GM23338 (cell line): ENCODE results near the gene DTX1. TPM values are rescaled to one million over a fixed set of nuclear protein-coding genes. Genes with fewer than 3 reads are reported as not detected.

Source experiments
- ATAC-seq: fragments of 200-7000 bp; cut with Tn5 transposase; 3 replicates; pipeline ENCODE4 v1.9.1; 2020
- DNase-seq: peaks from one replicate; pipeline ENCODE4 v3.0.0-alpha.2; 2015; ENCODE audit warnings: low spot score
- H2AFZ ChIP-seq: fragments of 200-600 bp; sonication (generic); 2 replicates; pipeline ENCODE4 v1.8.0; 2016; ENCODE audit warnings: antibody characterized with exemption, mild to moderate bottlenecking, moderate library complexity
- H3F3A ChIP-seq: fragments of 200-600 bp; sonication (generic); replicated peaks from 2 replicates; pipeline ENCODE4 v1.8.0; 2017; ENCODE audit warnings: antibody characterized with exemption, mixed run types, low read depth
- H3K27ac ChIP-seq: fragments of 200-600 bp; sonication (generic); 2 replicates; pipeline ENCODE4 v1.6.1; 2016; ENCODE audit warnings: low read depth
- H3K27me3 ChIP-seq: fragments of 200-600 bp; sonication (generic); 2 replicates; pipeline ENCODE4 v1.8.0; 2016; ENCODE audit warnings: mild to moderate bottlenecking, mixed run types, moderate library complexity; ENCODE audit not compliant: insufficient read depth
- H3K36me3 ChIP-seq: fragments of 200-600 bp; sonication (generic); 2 replicates; pipeline ENCODE4 v1.8.0; 2016; ENCODE audit warnings: mild to moderate bottlenecking; ENCODE audit not compliant: insufficient read depth
- H3K4me1 ChIP-seq: fragments of 200-600 bp; sonication (generic); 2 replicates; pipeline ENCODE4 v1.8.0; 2016; ENCODE audit warnings: mild to moderate bottlenecking, moderate library complexity; ENCODE audit not compliant: insufficient read depth
- H3K4me2 ChIP-seq: fragments of 200-600 bp; sonication (generic); 2 replicates; pipeline ENCODE4 v1.7.1; 2017; ENCODE audit warnings: mixed run types
- H3K4me3 ChIP-seq: fragments of 200-600 bp; sonication (generic); 2 replicates; pipeline ENCODE4 v1.6.1; 2016; ENCODE audit warnings: mixed run types
- H3K79me2 ChIP-seq: fragments of 200-600 bp; sonication (generic); replicated peaks from 2 replicates; pipeline ENCODE4 v1.8.0; 2017; ENCODE audit warnings: mild to moderate bottlenecking; ENCODE audit not compliant: insufficient read depth
- H3K9me2 ChIP-seq: fragments of 200-600 bp; sonication (generic); 2 replicates; pipeline ENCODE4 v1.8.0; 2017; ENCODE audit not compliant: insufficient read depth
- H4K20me1 ChIP-seq: fragments of 200-600 bp; sonication (generic); replicated peaks from 2 replicates; pipeline ENCODE4 v1.8.0; 2017; ENCODE audit warnings: mild to moderate bottlenecking; ENCODE audit not compliant: insufficient read depth
- H3K27ac Mint-ChIP-seq: 2 replicates; pipeline ENCODE4 v1.8.0; 2020; ENCODE audit warnings: inconsistent platforms, mild to moderate bottlenecking, moderate library complexity, mixed read lengths
- H3K27me3 Mint-ChIP-seq: 3 replicates; pipeline ENCODE4 v1.8.0; 2022; ENCODE audit warnings: low read depth, mild to moderate bottlenecking, moderate library complexity, mixed read lengths, inconsistent platforms; ENCODE audit not compliant: insufficient read depth, poor library complexity
- H3K36me3 Mint-ChIP-seq: 3 replicates; pipeline ENCODE4 v1.8.0; 2021; ENCODE audit warnings: low read depth, mild to moderate bottlenecking, inconsistent platforms, moderate library complexity, mixed read lengths
- H3K4me1 Mint-ChIP-seq: 3 replicates; pipeline ENCODE4 v1.8.0; 2020; ENCODE audit warnings: mild to moderate bottlenecking, inconsistent platforms, mixed read lengths
- H3K4me3 Mint-ChIP-seq: 3 replicates; pipeline ENCODE4 v1.8.0; 2021; ENCODE audit warnings: moderate library complexity, mild to moderate bottlenecking, inconsistent platforms, mixed read lengths
- H3K9me3 Mint-ChIP-seq: 3 replicates; pipeline ENCODE4 v1.8.0; 2020; ENCODE audit warnings: moderate library complexity, mild to moderate bottlenecking, inconsistent platforms, mixed read lengths
- EZH2phosphoT487 ChIP-seq: fragments of 200-600 bp; sonication (generic); IDR thresholded peaks from one replicate; pipeline ENCODE4 v1.8.1; 2018; ENCODE audit warnings: antibody characterized with exemption; ENCODE audit not compliant: unreplicated experiment
- NANOG ChIP-seq: IDR thresholded peaks from 2 replicates; pipeline ENCODE4 v1.6.1; 2016; ENCODE audit warnings: antibody characterized with exemption, borderline replicate concordance
- POLR2AphosphoS5 ChIP-seq: IDR thresholded peaks from 2 replicates; pipeline ENCODE4 v1.6.1; 2016; ENCODE audit warnings: antibody characterized with exemption, low read depth
- polyA plus RNA-seq: library from polyadenylated mRNA; unstranded; fragments of >200 nt; fragmentation: Nextera tagmentation; extraction: Ambion mirVana; gene quantifications from 2 replicates; pipeline ENCODE4 v1.2.1, GENCODE V29; 2016
- total RNA-seq: library from RNA; depleted of rRNA; stranded (reverse); fragments of >200 nt; shearing (Covaris generic); gene quantifications from 2 replicates; pipeline ENCODE4 v1.2.3, GENCODE V29; 2014
- TF ChIP-seq, protein P1 (sequence below): fragments of 250-450 bp; sonication (Bioruptor Pico); IDR thresholded peaks from 2 replicates; pipeline ENCODE4 v1.5.0; 2020; ENCODE audit warnings: mild to moderate bottlenecking, moderate library complexity
- TF ChIP-seq, protein P2 (sequence below): IDR thresholded peaks from 2 replicates; pipeline ENCODE4 v1.6.1; 2016; ENCODE audit warnings: antibody characterized with exemption
- TF ChIP-seq, protein P3 (sequence below), 2 experiments: fragments of 200-600 bp in 1 of 2; sonication (generic) in 1 of 2; conservative IDR thresholded peaks; 2 replicates each; pipeline versions ENCODE4 v1.5.1 to v1.6.1; 2016 to 2017; ENCODE audit warnings: antibody characterized with exemption in 2 of 2, low read depth in 2 of 2, mild to moderate bottlenecking in 2 of 2, moderate library complexity in 1 of 2

DTX1 gene
- total and polyA plus RNA-seq, 2 experiments from 2014 or later: 1.6 to 9.0 TPM

- TF ChIP-seq, protein P1, sequence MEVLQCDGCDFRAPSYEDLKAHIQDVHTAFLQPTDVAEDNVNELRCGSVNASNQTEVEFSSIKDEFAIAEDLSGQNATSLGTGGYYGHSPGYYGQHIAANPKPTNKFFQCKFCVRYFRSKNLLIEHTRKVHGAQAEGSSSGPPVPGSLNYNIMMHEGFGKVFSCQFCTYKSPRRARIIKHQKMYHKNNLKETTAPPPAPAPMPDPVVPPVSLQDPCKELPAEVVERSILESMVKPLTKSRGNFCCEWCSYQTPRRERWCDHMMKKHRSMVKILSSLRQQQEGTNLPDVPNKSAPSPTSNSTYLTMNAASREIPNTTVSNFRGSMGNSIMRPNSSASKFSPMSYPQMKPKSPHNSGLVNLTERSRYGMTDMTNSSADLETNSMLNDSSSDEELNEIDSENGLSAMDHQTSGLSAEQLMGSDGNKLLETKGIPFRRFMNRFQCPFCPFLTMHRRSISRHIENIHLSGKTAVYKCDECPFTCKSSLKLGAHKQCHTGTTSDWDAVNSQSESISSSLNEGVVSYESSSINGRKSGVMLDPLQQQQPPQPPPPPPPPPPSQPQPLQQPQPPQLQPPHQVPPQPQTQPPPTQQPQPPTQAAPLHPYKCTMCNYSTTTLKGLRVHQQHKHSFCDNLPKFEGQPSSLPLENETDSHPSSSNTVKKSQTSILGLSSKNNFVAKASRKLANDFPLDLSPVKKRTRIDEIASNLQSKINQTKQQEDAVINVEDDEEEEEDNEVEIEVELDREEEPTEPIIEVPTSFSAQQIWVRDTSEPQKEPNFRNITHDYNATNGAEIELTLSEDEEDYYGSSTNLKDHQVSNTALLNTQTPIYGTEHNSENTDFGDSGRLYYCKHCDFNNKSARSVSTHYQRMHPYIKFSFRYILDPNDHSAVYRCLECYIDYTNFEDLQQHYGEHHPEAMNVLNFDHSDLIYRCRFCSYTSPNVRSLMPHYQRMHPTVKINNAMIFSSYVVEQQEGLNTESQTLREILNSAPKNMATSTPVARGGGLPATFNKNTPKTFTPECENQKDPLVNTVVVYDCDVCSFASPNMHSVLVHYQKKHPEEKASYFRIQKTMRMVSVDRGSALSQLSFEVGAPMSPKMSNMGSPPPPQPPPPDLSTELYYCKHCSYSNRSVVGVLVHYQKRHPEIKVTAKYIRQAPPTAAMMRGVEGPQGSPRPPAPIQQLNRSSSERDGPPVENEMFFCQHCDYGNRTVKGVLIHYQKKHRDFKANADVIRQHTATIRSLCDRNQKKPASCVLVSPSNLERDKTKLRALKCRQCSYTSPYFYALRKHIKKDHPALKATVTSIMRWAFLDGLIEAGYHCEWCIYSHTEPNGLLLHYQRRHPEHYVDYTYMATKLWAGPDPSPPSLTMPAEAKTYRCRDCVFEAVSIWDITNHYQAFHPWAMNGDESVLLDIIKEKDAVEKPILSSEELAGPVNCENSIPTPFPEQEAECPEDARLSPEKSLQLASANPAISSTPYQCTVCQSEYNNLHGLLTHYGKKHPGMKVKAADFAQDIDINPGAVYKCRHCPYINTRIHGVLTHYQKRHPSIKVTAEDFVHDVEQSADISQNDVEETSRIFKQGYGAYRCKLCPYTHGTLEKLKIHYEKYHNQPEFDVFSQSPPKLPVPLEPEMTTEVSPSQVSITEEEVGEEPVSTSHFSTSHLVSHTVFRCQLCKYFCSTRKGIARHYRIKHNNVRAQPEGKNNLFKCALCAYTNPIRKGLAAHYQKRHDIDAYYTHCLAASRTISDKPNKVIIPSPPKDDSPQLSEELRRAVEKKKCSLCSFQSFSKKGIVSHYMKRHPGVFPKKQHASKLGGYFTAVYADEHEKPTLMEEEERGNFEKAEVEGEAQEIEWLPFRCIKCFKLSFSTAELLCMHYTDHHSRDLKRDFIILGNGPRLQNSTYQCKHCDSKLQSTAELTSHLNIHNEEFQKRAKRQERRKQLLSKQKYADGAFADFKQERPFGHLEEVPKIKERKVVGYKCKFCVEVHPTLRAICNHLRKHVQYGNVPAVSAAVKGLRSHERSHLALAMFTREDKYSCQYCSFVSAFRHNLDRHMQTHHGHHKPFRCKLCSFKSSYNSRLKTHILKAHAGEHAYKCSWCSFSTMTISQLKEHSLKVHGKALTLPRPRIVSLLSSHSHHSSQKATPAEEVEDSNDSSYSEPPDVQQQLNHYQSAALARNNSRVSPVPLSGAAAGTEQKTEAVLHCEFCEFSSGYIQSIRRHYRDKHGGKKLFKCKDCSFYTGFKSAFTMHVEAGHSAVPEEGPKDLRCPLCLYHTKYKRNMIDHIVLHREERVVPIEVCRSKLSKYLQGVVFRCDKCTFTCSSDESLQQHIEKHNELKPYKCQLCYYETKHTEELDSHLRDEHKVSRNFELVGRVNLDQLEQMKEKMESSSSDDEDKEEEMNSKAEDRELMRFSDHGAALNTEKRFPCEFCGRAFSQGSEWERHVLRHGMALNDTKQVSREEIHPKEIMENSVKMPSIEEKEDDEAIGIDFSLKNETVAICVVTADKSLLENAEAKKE (CRISPR knock-in tag): no peak
- TF ChIP-seq NANOG: no peak
- TF ChIP-seq POLR2AphosphoS5: no peak
- TF ChIP-seq, protein P2, sequence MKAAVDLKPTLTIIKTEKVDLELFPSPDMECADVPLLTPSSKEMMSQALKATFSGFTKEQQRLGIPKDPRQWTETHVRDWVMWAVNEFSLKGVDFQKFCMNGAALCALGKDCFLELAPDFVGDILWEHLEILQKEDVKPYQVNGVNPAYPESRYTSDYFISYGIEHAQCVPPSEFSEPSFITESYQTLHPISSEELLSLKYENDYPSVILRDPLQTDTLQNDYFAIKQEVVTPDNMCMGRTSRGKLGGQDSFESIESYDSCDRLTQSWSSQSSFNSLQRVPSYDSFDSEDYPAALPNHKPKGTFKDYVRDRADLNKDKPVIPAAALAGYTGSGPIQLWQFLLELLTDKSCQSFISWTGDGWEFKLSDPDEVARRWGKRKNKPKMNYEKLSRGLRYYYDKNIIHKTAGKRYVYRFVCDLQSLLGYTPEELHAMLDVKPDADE: no peak
These were observed 12.0 kb upstream of the DTX1 start (continued) for GRCh38 chr12:113044516-113044915.

DNA sequence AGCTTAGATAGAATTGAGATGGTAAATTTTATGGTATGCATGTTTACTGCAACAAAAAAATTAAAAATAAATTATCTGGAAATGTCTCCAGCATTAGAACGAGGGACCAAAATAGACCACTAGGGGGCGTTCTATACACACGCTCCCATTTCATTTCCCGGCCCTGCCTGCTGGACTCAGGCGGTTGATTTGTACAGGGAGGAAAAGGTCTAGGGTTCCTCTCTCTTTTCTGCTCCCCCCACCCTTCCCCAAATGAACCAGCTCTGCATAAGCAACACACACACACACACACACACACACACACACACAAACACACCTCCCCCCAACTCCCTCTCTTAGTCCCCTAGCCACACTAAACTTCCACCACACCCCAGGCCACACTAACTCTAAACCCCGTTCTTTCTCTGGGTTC is 7.8 kb upstream of the DTX1 start:
- H3K9me3 Mint-ChIP-seq: no peaks in the 10 kb centered on the region
- DNase-seq: peak; percentile 87
- Histone ChIP-seq H3K27ac (no peak overlapping the region), H3K4me1 (no peaks in the 10 kb centered on the region), H3F3A (no peaks in the 10 kb centered on the region), H2AFZ (peak overlapping the region; percentile 80; the same call in 1 of the 2 replicates), H3K4me2 (no peak overlapping the region), H3K36me3 (no peaks in the 10 kb centered on the region), H4K20me1 (0 out of 2 replicates have a peak, but pooled peaks cover 2% of the 10 kb centered on the region), H3K79me2 (no peaks in the 10 kb centered on the region), H3K4me3 (no peak overlapping the region), H3K27me3 (no peaks in the 10 kb centered on the region), H3K9me2 (no peaks in the 10 kb centered on the region)
- peaks cover 11% of the 10 kb centered on the region for H3K27me3 Mint-ChIP-seq
- no peak for TF ChIP-seq EZH2phosphoT487
- TF ChIP-seq, protein P3, sequence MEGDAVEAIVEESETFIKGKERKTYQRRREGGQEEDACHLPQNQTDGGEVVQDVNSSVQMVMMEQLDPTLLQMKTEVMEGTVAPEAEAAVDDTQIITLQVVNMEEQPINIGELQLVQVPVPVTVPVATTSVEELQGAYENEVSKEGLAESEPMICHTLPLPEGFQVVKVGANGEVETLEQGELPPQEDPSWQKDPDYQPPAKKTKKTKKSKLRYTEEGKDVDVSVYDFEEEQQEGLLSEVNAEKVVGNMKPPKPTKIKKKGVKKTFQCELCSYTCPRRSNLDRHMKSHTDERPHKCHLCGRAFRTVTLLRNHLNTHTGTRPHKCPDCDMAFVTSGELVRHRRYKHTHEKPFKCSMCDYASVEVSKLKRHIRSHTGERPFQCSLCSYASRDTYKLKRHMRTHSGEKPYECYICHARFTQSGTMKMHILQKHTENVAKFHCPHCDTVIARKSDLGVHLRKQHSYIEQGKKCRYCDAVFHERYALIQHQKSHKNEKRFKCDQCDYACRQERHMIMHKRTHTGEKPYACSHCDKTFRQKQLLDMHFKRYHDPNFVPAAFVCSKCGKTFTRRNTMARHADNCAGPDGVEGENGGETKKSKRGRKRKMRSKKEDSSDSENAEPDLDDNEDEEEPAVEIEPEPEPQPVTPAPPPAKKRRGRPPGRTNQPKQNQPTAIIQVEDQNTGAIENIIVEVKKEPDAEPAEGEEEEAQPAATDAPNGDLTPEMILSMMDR (conservative IDR thresholded peaks at IDR 0.05; ENCODE audit: low read depth in 2 of 2): peak; percentile 89 to 90
- ATAC-seq: peak; percentile 83
- H3K27ac Mint-ChIP-seq: no peak overlapping the region
- no peak overlapping the region for H3K4me3 Mint-ChIP-seq
- no peaks in the 10 kb centered on the region for H3K36me3 Mint-ChIP-seq
- no peaks in the 10 kb centered on the region; the same call in 1 of the 3 replicates for H3K4me1 Mint-ChIP-seq
